Hematopoietic multipotent progenitor cell treated with erythropoietin and hydrocortisone succinate and interleukin-3 and kit ligand, for 15 days (in vitro differentiated cells): Measurements from ENCODE around the gene TBC1D1.
"Not testable (repeated sequence)": the region's sequence is repeated elsewhere in the genome, so short reads cannot be mapped to it uniquely, and the experiment has no call there.

Source experiments
- DNase-seq: peaks from one replicate; pipeline ENCODE4 v3.0.0-alpha.2; 2015; ENCODE audit warnings: low spot score

Gene TBC1D1

GRCh38 chr4:38013461-38014366, 122.8 kb downstream of the TBC1D1 start:
- DNase-seq, result no peak

DNA sequence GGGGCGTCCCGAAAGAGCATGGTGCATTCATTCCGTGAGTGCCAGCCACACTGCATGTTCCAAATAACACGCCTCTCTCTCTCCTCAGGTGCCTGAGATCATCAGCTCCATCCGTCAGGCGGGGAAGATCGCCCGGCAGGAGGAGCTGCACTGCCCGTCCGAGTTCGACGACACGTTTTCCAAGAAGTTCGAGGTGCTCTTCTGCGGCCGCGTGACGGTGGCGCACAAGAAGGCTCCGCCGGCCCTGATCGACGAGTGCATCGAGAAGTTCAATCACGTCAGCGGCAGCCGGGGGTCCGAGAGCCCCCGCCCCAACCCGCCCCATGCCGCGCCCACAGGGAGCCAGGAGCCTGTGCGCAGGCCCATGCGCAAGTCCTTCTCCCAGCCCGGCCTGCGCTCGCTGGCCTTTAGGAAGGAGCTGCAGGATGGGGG, 123.6 kb downstream of the TBC1D1 start:
- no peak for DNase-seq

GRCh38 chr4:38015886-38016515, 125.1 kb downstream of the TBC1D1 start:
- DNase-seq, result no peak

DNA sequence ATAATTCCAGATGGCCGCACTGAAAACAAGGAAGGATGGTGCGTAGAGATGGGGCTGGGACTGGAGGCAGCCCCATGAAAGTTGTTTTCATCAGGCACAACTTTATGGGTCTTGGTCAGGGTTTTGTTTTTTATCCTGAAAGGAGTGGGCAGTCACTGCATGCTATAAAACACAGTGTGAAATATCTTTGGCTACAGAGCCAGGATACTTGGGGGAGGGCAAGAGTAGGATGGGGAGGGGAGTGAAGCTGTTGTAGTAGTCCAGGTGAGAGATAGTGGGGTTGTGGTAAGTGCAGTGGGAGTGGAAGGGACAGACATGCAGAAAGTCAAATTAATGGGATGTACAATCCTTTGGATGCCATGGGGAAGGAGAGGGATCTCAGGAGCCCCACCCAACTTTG, 125.8 kb downstream of the TBC1D1 start:
- no peak for DNase-seq

- no peak for DNase-seq
Measured at GRCh38 chr4:38017609-38018008, 126.7 kb downstream of the TBC1D1 start.

GRCh38 chr4:38020386-38020785, 129.5 kb downstream of the TBC1D1 start:
- no peak for DNase-seq

DNA sequence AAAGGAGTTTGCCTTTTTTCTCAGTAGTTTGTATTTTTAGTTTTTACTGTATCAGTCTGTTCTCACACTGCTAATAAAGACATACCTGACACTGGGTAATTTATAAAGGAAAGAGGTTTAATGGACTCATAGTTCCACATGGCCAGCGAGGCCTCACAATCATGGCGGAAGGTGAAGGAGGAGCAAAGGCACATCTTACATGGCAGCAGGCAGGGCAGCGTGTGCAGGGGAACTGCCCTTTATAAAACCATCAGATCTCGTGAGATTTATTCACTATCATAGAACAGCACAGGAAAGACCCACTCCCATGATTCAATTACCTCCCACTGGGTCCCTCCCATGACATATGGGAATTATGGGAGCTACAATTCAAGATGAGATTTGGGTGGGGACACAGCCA, 130.1 kb downstream of the TBC1D1 start:
- DNase-seq, result not testable (repeated sequence)

DNA sequence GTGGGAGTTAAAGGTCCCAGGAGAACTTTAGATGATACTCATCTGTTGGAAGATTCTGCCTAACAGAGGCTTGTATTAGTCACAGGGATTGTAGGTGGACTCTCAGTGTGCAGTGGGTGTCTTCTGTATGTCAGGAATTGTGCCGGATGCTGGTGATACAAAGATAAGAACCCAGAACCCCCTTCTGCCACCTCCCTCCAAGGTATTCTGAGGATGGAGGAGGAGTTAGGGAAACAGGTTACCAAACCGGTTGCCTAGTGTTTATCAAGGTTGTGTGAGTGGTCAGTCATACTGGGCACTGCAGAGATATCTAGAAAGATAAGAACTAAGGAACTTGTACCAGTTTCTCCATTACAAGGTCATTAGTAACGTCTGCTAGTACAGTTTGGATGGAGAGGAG, 130.9 kb downstream of the TBC1D1 start:
- no peak for DNase-seq

- DNase-seq, result no peak
Measured at GRCh38 chr4:38023347-38024205, 132.7 kb downstream of the TBC1D1 start.

DNA sequence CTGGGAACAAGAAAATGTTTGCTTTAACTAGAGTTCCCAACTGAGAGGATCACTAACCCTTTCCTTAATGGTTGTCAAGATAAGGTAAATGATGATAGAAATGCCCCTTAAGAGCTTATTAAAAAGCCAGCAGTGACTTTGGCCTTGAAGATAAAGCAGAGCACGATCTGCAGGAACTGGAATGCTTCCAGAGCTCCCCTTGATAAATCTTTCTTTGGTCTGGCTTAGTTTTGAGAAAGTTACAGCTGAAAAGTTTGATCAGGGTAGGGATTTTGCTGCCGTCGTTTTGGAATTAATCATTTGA, 133.3 kb downstream of the TBC1D1 start:
- no peak for DNase-seq

GRCh38 chr4:38025665-38026064, 134.8 kb downstream of the TBC1D1 start:
- DNase-seq, result no peak

- DNase-seq, result no peak
Measured at GRCh38 chr4:38026158-38026740, 135.4 kb downstream of the TBC1D1 start.

DNA sequence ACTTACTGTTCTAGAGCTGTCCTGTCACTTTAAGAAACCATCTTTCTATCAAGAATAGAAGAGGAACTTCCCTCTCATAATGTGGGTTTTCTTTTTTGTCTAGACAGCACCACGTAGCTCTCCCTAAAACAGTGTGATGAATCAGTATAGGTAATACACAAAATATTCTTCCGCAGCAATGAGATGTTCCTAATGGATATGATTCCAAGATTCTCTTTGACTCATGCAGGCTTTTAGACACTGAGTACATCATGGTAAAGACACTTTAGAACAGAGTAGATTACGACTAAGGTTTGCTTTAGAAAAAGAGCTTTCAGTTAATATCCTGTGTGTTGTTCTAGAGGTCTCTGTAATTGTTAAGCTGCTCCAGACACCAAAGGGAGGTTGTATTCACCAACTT, 139.1 kb downstream of the TBC1D1 start:
- no peak for DNase-seq

GRCh38 chr4:38034986-38035882, 144.3 kb downstream of the TBC1D1 start:
- DNase-seq, result peak; percentile 57

- DNase-seq, result no peak
Measured at GRCh38 chr4:38036548-38036947, 145.7 kb downstream of the TBC1D1 start.

- DNase-seq, result no peak
Measured at GRCh38 chr4:38037612-38038011, 146.7 kb downstream of the TBC1D1 start.

GRCh38 chr4:38040619-38041018, 149.7 kb downstream of the TBC1D1 start:
- DNase-seq, result no peak

DNA sequence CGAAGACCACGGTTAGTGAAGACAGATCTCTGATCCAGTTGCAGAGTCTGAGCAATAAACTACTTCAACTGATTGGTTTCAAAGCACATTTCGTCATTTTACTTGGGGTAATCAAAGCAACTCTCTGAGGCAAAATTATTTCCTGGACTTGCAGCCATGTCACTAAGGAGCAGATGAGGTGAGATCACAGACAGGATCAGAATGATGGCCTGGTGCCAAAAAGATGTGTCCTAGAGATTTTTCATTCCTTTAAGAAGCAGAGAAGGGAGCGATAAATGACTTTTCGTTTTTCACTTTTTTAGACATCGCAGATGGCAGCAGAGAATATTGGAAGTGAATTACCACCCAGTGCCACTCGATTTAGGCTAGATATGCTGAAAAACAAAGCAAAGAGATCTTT, 153.2 kb downstream of the TBC1D1 start:
- DNase-seq, result no peak

- DNase-seq, result no peak
Measured at GRCh38 chr4:38045289-38045988, 154.6 kb downstream of the TBC1D1 start.

DNA sequence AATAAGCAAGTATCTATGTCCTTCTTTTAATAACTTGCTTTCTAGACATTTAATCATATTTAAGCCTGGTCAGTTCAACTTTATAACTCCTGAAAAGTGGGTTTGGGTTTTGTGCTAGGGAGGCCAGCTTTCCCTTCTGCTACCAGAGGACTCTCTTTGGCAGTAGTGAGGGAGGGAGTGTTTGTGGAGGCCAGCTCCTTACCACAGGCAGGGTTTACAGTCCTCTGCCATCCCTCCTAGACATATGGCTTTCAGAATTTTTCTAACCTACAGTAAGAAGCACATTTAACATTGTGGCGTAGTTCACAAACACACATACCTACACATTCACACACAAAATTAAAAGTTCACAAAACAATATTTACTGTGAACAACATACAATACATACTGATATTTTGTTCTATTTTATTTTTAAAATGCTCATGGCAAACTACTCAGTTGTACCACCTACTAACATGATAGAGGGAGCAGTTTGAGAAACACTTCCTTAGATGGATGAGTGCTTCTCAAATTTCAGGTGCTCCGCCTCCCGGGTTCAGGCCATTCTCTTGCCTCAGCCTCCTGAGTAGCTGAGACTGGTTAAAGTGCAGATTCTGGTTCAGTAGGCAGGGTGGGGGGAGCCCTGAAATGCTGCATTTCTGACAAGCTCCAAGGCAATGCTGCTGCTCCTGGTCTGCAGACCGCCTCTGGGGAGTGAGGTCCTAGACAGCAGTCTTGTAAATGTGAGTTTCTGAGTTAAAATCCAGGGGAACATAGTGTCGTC, 156.0 kb downstream of the TBC1D1 start:
- DNase-seq, result no peak
